AG09319 (cell line): Measurements from ENCODE around the gene SYNE1.
"Not testable (repeated sequence)": the region's sequence is repeated elsewhere in the genome, so short reads cannot be mapped to it uniquely, and the experiment has no call there.

Source experiments
- DNase-seq: peaks from one replicate; pipeline ENCODE4 v3.0.0-alpha.2; 2010; ENCODE audit warnings: low read depth; ENCODE audit errors: extremely low read depth
- CTCF ChIP-seq: IDR thresholded peaks from 2 replicates; pipeline ENCODE4 v1.5.1; 2011; ENCODE audit warnings: low read depth, mild to moderate bottlenecking, inconsistent platforms, low read length, moderate library complexity

SYNE1 gene

GRCh38 chr6:152435816-152436215 lies 201.3 kb downstream of the SYNE1 start:
- DNase-seq: no peak
- TF ChIP-seq CTCF: no peak

GRCh38 chr6:152432758-152433157 lies 204.4 kb downstream of the SYNE1 start:
- no peak for TF ChIP-seq CTCF
- DNase-seq: no peak

- no peak for TF ChIP-seq CTCF
- DNase-seq: no peak
Observed at GRCh38 chr6:152428126-152428525, 209.0 kb downstream of the SYNE1 start.

- no peak for TF ChIP-seq CTCF
- no peak for DNase-seq
Observed at GRCh38 chr6:152426276-152426675, 210.9 kb downstream of the SYNE1 start.

GRCh38 chr6:152423216-152424103 lies 213.7 kb downstream of the SYNE1 start:
- no peak for TF ChIP-seq CTCF
- DNase-seq: no peak

GRCh38 chr6:152421496-152421895 lies 215.7 kb downstream of the SYNE1 start:
- DNase-seq: not testable (repeated sequence)

- no peak for DNase-seq
- TF ChIP-seq CTCF: no peak
Observed at GRCh38 chr6:152420696-152421095, 216.5 kb downstream of the SYNE1 start.

GRCh38 chr6:152418551-152418950 lies 218.6 kb downstream of the SYNE1 start:
- DNase-seq: no peak
- TF ChIP-seq CTCF: no peak
